NCI-H446 (cell line): Measurements from ENCODE around the gene KDM4B.
A peak's percentile ranks its signal among the peaks of the same experiment; 100 is the strongest.
"Not testable (repeated sequence)": the region's sequence is repeated elsewhere in the genome, so short reads cannot be mapped to it uniquely, and the experiment has no call there.

ENCODE experiments used
- DNase-seq, 2 experiments: peaks; one replicate each; lab custom pipeline; 2025; lab: John Stamatoyannopoulos, UW

The KDM4B gene

GRCh38 chr19:4968462-4969291 lies at the start of gene KDM4B:
KDM4B (plus strand) TSS chr19:4969113; CDS start chr19:5032891, 63,778 bp downstream.
- DNase-seq: peak; percentile 98 to 100

GRCh38 chr19:4922530-4923275 lies 46.2 kb upstream of the KDM4B start:
- no peak for DNase-seq

GRCh38 chr19:4923276-4923747 lies 45.6 kb upstream of the KDM4B start:
- DNase-seq: no peak

GRCh38 chr19:4929186-4929585 lies 39.7 kb upstream of the KDM4B start:
- no peak for DNase-seq

- no peak for DNase-seq
Observed at GRCh38 chr19:4930664-4931063, 38.2 kb upstream of the KDM4B start.

GRCh38 chr19:4932711-4933110 lies 36.2 kb upstream of the KDM4B start:
- no peak for DNase-seq

- DNase-seq: no peak
Observed at GRCh38 chr19:4933528-4933927, 35.4 kb upstream of the KDM4B start.

- no peak for DNase-seq
Observed at GRCh38 chr19:4935444-4935843, 33.5 kb upstream of the KDM4B start.

GRCh38 chr19:4937060-4937459 lies 31.9 kb upstream of the KDM4B start:
- DNase-seq: no peak

- not testable (repeated sequence) for DNase-seq
Observed at GRCh38 chr19:4938461-4938860, 30.5 kb upstream of the KDM4B start.

- DNase-seq: no peak
Observed at GRCh38 chr19:4939466-4939865, 29.4 kb upstream of the KDM4B start.

GRCh38 chr19:4941638-4942169 lies 27.2 kb upstream of the KDM4B start:
- DNase-seq: not testable (repeated sequence)

GRCh38 chr19:4950650-4951049 lies 18.3 kb upstream of the KDM4B start:
- DNase-seq: not testable (repeated sequence)

- no peak for DNase-seq
Observed at GRCh38 chr19:4951656-4952055, 17.3 kb upstream of the KDM4B start.

GRCh38 chr19:4952945-4953344 lies 16.0 kb upstream of the KDM4B start:
- no peak for DNase-seq

GRCh38 chr19:4954320-4955149 lies 14.4 kb upstream of the KDM4B start:
- DNase-seq: not testable (repeated sequence)

GRCh38 chr19:4955274-4955673 lies 13.6 kb upstream of the KDM4B start:
- no peak for DNase-seq

- DNase-seq: no peak
Observed at GRCh38 chr19:4957981-4958380, 10.9 kb upstream of the KDM4B start.

- DNase-seq: no peak
Observed at GRCh38 chr19:4962085-4962619, 6.8 kb upstream of the KDM4B start.

GRCh38 chr19:4965061-4965460 lies 3.9 kb upstream of the KDM4B start:
- DNase-seq: no peak

- DNase-seq: no peak
Observed at GRCh38 chr19:4966591-4966990, 2.3 kb upstream of the KDM4B start.
